SKM-1 (cell line): ENCODE results near the gene GIMAP8.
"Not testable (repeated sequence)": the region's sequence is repeated elsewhere in the genome, so short reads cannot be mapped to it uniquely, and the experiment has no call there.

Source experiments
- DNase-seq: peaks from one replicate; lab custom pipeline; 2025; ENCODE audit not compliant: unreplicated experiment; lab: John Stamatoyannopoulos, UW

GIMAP8 gene

GRCh38 chr7:150463461-150463860 is 13.0 kb downstream of the GIMAP8 start:
- DNase-seq, result no peak

DNA sequence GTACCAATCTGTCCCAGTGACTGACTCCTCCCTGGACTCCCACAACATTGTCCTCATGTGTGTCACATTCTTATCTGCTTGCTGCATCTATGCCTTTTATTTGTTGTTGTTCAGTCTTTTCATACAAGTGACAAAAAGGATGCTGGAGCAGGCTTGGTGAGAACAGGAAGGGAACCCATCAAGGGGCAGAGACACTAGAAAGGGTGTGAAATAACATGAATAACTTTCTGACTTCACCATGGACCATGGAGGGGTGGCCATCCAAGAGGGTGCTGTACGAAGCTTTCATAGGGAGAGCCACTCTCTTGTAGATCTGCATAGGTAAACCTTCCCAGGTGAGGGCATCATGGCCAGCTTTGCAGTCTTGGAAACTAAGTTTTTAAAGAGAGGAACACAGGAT is 14.5 kb downstream of the GIMAP8 start:
- no peak for DNase-seq

DNA sequence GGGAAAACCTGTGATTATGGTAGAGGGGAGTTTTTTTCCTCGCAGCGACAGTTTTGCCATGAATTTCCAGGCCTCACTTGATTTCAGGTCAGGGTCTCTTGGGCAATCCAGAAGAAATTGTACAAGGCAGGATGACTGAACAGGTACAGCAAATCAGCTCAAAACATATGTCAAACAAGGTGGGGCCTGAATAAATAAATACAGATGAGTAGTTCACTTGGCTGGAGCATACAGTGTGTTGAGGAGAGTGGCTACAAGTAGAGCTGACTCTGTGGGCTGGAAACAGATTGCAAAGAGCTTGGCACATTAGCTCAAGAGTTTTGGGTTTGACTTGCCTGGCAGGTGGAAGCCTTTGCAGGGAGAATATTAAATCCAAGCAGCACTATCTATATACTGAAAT is 15.0 kb downstream of the GIMAP8 start:
- no peak for DNase-seq

- DNase-seq, result no peak
These were observed 16.0 kb downstream of the GIMAP8 start for GRCh38 chr7:150466477-150466876.

DNA sequence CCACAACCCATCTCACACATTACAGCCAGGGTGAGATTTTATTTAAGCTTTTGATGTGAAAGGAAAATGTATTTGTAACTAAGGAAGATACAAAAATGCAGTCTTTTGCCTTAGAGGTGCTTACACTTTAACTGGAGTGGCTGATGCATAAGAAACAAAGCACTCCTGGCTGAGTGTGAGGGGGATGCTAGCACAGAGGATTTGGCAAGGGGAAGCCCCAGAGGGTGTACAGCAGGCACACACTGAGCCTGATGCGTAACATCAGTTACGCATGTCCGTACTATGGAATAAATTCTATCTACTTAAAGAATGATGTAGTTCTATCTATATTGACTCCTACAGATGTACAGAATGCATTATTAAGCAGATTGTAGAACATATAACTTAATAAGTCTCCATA is 17.8 kb downstream of the GIMAP8 start:
- no peak for DNase-seq

DNA sequence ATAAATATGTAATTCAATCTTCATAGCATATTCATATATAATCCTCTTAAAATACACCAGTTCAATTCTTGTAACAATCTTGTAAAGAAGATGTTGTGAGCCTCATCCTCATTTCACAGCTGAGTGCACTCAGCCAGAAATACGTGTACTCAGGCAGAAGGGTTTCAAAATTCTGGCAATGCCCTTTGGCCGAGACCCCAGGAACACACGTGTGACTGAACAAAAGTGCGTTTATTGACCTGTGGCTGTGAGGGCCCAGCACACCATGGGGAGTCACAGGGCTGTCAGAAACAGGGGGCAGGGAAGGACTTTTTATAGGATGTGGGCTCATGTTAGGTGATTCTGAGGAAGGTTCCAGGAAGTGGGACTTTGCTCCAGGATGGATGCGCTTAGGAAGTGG is 21.5 kb downstream of the GIMAP8 start:
- DNase-seq, result no peak

- no peak for DNase-seq
These were observed 23.5 kb downstream of the GIMAP8 start for GRCh38 chr7:150473902-150474301.

- DNase-seq, result no peak
These were observed 25.9 kb downstream of the GIMAP8 start for GRCh38 chr7:150476285-150476684.

DNA sequence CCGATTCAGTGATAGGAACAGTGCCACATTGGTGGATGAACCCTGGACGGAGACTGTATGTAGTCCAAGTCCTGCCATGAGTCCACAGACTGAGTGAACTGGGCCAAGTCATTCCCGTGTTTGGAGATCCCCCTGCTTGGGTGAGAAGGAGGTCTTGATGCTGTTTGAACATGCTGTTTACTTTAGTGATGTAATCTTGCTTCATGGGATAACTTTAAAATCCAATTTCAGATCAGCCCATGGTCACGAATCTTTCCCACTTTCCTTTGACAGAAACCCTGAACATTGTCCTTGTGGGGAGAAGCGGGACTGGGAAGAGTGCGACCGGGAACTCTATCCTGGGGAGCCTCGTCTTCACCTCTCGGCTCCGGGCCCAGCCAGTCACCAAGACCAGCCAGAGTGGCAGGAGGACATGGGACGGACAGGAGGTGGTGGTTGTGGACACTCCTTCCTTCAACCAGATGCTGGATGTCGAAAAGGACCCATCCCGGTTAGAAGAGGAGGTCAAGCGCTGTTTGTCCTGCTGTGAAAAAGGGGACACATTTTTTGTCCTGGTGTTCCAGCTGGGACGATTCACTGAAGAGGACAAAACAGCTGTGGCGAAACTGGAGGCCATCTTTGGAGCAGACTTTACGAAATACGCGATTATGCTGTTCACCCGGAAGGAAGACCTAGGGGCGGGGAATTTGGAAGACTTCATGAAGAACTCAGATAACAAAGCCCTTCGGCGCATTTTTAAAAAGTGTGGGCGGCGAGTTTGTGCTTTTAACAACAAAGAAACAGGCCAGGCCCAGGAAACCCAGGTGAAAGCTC is 26.6 kb downstream of the GIMAP8 start:
- no peak for DNase-seq

DNA sequence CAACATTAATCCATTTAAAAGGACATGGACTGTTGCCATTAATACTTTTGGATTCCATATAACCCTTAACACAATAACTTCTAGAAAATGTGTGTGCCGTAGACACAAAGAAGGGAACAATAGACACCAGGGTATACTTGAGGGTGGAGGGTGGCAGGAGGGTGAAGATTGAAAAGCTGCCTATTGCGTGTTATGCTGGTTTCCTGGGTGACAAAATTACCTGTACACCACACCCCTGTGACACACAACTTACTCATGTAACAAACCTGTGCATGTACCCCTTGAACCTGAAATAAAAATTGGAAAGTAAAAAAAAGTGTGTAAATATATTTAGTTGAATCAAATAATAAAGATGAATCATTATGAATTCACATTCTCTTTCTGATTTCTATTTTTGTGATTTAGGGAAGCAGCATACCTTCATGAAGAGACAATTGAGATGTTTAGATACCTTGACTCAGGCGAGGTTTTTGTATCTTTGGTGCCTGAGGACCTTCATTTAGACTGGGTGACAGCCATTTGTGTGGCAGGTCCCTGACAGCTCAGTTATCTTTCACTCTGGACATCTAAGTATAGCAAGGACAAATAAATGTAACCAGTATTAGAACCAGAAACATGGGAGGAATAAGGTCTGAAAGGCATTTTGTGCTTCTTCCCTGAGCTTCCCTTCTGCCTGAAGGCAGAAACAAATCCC is 28.7 kb downstream of the GIMAP8 start:
- no peak for DNase-seq

GRCh38 chr7:150481186-150481920 is 30.9 kb downstream of the GIMAP8 start:
- DNase-seq, result no peak

DNA sequence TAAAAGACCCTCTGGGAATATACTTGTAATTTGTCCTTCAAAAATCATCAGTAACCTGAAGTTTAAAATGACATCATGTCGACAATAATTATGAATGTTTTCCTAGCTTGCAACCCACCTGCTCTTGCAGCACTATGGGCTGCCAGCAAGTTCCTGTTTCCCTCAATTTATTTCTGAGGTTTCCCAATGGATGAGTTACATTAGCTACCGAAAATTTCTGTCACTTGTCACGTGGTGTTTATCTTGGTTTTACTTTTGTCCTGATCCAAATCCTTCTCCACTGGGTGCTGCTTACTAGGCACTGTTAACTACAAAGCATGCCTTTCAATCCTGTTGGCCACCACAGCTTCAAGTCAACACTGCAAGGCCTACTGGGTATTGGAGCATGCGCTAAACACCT is 31.5 kb downstream of the GIMAP8 start:
- DNase-seq, result no peak

DNA sequence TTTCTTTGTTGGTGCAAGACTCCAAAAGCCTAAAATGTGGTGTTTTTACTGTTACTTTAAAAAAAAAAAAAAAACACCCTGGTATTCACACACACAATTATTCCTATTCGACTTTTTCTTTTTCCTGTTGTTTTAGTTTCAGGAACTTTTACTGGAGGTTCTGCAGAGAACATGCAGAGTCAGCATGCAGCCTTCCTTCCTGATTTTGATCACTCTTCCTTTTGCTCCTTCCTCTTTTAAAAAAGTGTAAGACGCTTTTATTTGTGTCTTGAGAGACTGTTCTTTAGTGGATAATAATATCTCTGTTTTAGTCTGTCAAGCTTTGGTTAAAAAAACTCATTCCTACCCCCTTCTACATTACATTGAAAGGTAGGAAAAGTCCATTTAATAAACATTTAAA is 33.1 kb downstream of the GIMAP8 start:
- DNase-seq, result not testable (repeated sequence)

DNA sequence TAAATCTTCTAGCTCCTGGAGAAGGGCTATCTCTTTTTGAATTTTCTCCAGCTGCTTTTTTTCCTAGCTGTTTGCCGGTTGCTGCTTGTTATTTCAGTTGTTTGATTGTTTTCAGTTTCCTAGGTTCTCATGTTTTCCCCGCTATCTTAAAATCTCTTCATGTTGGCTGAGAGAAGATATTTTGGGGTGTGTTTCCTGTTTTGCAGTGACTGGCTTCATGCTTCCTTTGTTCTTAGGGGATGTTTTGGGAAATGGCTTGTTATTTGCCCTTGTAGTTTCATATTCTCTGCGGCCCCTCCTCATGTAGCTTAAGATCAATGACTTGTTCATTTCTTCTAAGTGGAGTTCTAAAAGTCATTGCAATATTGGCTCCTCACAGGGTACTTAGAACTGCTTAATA is 33.6 kb downstream of the GIMAP8 start:
- DNase-seq, result not testable (repeated sequence)

GRCh38 chr7:150487625-150488024 is 37.2 kb downstream of the GIMAP8 start:
- no peak for DNase-seq

- peak; percentile 11 for DNase-seq
These were observed 39.4 kb downstream of the GIMAP8 start for GRCh38 chr7:150489782-150490181.

DNA sequence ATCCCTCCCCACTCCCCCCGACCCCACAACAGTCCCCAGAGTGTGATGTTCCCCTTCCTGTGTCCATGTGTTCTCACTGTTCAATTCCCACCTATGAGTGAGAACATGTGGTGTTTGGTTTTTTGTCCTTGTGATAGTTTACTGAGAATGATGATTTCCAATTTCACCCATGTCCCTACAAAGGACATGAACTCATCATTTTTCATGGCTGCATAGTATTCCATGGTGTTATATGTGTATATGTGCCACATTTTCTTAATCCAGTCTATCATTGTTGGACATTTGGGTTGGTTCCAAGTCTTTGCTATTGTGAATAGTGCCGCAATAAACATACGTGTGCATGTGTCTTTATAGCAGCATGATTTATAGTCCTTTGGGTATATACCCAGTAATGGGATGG is 43.0 kb downstream of the GIMAP8 start:
- not testable (repeated sequence) for DNase-seq

DNA sequence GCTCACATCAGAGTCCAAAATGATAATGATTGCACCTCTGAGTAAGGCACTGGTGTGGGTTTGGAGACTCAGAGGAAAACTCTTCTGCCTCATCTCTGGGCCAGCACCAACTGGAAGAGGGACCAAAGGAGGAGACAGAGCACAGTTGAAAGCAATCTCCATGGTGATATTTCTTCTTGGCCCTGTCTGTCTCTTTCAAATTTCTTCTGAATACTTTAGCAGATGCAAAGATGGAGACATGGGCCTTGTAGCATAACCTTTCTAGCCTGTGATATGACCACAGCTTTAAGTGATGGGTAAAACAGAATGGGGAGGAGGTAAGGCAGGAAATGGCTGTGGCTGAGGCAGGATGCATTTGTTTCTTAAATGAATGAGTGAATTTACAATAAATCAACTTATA is 52.1 kb downstream of the GIMAP8 start:
- no peak for DNase-seq

DNA sequence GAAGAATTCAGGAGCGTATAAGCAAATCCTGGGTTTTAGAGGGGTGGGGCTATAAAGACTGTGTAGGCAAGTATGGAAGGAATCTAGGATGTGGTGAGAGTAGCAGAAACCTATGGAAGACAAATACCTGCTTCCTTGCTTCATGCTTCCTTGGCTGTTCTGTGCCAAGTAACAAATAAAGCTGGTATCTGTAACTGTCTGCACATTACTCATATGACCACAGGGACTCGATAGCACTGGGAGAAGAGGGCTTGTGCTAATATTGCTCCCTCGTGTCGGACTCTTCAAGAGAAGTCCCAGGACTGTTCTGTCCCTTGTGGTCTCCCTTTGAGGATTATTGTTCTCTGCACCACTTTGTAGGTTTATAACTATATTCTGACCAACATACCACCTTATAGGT is 52.7 kb downstream of the GIMAP8 start:
- no peak for DNase-seq

GRCh38 chr7:150503581-150503980 is 53.2 kb downstream of the GIMAP8 start:
- DNase-seq, result no peak

DNA sequence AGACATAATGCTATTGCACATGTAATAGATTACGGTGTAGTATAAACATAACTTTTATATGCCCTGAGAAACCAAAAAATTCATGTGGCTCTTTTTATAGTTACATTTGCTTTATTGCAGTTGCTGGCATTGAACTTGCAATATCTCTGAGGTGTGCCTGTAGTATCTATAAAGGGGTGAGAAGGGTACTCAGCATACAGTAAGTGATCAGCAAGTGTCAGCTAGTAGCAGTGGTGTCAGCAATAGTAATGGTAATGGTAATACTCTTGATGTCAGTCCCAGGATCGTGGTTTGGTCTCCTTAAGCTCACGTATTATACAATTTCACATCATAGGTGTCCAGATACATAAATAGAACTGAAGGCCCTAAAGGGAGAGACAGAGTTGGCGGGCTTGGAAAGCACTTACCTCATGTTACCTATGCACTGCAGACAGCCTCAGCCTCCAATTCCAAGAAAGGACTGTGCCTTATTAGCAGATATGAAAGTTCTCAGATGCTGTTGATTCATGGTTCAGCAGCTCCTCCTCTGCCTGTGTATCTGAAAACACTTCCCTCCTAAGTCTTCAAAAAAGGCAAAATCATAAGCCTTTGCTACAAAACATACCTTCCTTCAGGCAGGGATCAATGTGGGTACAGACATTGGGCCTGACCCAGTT is 57.6 kb downstream of the GIMAP8 start:
- DNase-seq, result no peak
